GM12875 (cell line): ENCODE measurements around the gene TRMU.

ENCODE experiments used
- H3K4me3 ChIP-seq: one replicate; pipeline ENCODE4 v1.5.1; 2011; ENCODE audit warnings: low read depth, low read length, control low read depth
- TF ChIP-seq, protein P1 (sequence below): IDR thresholded peaks from 2 replicates; pipeline ENCODE4 v1.5.1; 2011; ENCODE audit warnings: low read depth, mild to moderate bottlenecking, control low read depth, inconsistent platforms, low read length, moderate library complexity, borderline replicate concordance; ENCODE audit not compliant: insufficient read depth

The TRMU gene

DNA sequence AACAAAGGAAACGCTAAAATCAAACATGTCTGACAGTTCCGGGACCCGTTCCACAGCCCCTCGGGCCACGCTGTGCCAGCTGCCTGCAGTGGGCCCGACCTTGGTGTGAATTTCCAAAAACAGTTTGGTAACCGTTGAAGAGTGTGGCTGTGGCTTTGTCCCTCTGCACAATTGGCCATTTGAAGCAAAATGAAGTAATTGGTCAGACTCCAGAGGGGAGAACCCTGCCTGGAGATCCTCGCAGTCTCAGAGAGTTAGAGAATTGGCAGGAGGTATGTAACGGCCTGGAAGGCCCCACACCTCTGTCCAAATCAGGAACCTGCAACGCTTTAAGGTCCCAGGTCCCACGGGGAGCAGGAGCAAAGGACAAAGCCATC is 26.3 kb downstream of the TRMU start:
- H3K4me3 ChIP-seq = no peak overlapping the region
- TF ChIP-seq, protein P1, sequence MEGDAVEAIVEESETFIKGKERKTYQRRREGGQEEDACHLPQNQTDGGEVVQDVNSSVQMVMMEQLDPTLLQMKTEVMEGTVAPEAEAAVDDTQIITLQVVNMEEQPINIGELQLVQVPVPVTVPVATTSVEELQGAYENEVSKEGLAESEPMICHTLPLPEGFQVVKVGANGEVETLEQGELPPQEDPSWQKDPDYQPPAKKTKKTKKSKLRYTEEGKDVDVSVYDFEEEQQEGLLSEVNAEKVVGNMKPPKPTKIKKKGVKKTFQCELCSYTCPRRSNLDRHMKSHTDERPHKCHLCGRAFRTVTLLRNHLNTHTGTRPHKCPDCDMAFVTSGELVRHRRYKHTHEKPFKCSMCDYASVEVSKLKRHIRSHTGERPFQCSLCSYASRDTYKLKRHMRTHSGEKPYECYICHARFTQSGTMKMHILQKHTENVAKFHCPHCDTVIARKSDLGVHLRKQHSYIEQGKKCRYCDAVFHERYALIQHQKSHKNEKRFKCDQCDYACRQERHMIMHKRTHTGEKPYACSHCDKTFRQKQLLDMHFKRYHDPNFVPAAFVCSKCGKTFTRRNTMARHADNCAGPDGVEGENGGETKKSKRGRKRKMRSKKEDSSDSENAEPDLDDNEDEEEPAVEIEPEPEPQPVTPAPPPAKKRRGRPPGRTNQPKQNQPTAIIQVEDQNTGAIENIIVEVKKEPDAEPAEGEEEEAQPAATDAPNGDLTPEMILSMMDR = no peak

DNA sequence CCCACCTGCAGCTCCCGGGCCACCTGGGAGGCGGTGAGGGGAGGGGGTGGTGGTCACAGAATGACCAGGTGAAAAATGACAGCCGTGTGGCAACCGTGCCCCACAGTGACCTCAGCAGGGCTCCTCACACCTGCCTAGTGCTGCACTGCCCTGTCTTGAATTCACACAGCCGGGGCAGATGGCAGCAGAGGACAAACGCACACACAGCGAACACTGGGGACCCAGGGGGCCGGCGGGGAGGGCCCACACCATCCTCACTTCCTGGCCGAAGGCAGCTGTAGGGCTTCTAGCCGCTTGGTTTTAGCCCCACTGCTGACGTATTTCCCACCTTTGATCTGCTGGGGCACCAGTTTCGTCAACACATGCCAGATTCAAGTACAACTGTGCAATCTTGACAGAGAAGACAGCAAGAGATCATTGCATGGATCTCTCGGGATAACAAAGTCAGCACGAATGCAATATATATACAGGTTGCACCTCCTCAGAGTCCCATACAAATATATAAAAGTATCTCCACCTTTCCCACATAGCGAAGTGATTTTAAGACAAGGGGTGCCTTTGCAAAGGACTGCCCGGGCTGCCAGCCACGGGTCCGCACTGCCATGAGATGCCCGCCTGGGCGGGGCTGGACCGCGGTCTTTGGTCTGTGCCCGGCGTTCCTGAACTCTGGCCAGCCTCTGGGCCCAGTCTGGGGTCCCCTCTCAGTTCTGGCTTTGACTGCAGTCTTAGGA is 26.9 kb downstream of the TRMU start:
- TF ChIP-seq, protein P1 = no peak
- no peak overlapping the region for H3K4me3 ChIP-seq

DNA sequence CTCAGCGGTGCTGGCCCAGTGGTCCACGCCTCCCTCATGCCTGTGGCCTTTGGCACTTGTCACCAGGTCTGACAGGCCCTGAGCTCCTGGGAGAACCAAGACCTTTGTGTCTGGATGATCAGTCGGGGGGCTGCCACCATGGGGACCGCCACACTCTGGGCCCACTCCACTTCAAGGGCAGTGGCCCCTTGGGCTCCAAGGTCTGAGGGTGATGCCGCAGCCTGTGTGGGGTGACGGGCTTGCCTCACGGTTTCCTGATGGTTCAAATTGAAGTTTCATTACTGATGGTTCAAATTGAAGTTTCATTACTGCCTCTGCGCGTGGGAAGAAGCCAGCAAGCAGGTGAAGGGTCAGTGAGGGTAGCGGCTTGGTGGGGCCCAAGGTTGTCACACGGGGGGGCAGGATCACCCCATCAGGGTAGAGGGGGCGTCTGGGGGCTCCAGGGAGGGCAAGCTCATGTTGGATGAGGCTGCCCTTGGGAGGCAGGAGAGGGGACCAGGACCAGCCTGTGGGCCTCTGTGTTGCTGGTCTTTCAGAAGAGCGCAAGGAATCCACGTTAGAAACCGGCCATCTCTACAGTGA is 27.5 kb downstream of the TRMU start:
- H3K4me3 ChIP-seq = no peak overlapping the region
- TF ChIP-seq, protein P1 = no peak

DNA sequence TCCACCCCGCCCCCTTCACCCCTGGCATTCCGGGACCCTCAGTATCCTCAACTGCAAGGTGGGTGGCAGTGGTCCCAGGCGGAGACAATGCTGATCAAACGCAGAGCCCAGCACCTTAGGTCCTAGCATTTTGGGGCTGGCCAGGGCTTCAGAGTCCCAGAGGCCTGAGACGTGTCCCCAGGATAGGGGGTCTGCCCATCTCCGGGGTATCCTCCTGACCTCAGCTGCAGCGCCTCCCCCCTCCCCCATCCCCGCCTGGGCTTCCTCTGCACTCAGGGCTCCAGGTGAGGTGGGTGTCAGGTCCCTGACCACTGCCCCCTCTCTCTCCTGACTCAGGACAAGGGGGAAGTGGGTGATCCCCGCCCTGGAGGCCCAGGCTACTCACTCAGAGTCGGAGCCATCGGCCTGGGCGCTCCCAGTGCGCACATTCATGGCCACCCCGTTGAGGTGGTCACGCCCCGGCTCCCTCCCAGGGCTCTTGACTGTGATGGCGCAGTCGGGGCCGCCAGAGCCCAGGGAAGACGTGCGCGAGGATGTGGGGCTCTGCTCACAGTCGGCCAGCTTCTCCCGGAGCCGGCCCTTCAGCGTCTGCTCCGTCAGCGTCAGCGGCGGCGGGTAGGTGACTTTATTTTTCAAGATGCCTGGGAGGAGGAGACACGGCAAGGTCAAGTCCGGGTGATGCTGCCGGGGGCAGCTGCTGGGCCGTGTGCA is 28.3 kb downstream of the TRMU start:
- TF ChIP-seq, protein P1 = no peak
- no peak overlapping the region for H3K4me3 ChIP-seq

DNA sequence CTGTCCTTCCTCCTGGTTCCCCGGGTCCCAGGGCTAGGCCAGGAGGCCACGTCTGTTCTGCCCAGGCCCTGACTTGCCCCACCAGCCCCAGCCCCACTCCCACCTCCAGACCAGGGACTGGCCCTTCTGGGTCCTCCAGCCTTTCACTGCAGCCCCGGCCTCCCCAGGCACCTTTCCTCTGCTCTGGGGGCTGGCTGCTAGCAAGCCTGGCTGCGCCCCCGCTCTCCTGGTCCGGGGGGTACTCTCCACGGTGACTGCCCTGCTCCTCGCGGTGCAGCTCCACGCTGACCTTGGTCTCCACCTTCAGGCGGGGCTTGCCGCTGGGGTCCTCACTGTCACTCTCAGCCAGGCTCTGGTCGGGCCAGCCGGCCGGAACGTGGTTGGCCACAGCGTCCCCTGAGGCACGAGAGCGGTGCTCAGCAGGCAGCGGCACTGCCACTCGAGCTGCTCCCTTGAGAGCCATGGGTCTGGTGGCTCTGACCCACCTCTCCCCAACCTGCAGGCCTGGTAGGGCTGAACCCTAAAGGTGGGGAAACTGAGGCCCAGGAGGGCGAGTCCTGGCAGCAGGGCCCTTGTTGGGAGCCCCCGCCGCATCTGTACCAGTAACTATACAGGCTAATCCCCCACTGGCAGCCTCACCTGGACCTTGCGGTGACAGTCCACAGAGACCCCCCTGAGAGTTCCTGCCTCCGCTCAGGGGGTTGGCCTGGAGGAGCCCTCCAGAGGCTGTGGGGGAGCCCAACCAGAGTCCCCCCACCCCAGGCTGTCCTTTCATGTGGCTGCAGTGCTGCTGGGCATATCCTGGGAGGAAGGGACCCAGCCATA is 29.0 kb downstream of the TRMU start:
- TF ChIP-seq, protein P1 = no peak
- no peak overlapping the region for H3K4me3 ChIP-seq

DNA sequence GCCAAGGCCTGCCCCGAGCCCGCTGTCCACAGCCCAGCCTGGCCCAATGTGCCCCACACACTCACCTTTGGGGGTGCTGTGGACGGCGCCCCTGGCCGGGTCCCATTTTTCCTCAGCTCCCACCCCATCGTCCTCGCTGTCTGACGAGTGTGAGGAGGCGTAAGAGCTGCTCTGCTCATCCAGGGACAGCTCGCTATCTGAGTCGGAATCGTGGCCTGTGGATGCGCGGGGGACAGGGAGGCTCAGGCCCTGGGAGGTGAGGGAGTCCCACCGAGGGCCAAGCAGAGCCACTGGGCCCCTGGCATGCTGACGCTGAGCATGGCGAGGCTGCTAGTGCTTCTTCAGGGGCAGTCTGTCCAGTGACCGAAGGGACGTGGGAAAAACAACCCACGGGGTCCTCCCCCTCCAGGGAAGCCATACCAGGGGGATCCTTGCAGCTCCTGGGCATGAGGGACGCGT is 29.7 kb downstream of the TRMU start:
- TF ChIP-seq, protein P1 = no peak
- H3K4me3 ChIP-seq = no peak overlapping the region
